Dedifferentiated amniotic fluid mesenchymal stem cell (primary cell): ENCODE results near the gene KLRG1.

Experiments used
- DNase-seq: peaks from one replicate; pipeline ENCODE4 v3.0.0-alpha.2; 2016; ENCODE audit errors: extremely low spot score

The KLRG1 gene

GRCh38 chr12:8985213-8985754, 4.1 kb upstream of the KLRG1 start:
- no peak for DNase-seq

DNA sequence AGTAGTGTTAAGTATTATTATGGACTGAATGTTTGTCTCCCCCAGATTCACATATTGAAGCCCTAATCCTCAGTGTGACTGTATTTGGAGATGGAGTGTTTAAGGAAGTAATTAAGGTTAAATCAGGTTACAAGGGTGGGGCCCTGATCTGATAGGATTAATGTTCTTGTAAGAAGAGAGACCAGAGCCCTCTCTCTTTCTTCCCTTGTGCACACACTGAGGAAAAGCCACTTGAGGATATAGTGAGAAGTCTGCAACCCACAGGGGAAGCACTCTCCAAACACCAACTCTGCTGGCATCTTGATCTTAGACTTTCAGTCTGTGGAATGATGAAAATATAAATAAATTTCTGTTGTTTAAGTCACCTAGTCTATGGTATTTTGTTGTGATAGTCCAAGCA, 2.2 kb upstream of the KLRG1 start:
- DNase-seq = no peak

DNA sequence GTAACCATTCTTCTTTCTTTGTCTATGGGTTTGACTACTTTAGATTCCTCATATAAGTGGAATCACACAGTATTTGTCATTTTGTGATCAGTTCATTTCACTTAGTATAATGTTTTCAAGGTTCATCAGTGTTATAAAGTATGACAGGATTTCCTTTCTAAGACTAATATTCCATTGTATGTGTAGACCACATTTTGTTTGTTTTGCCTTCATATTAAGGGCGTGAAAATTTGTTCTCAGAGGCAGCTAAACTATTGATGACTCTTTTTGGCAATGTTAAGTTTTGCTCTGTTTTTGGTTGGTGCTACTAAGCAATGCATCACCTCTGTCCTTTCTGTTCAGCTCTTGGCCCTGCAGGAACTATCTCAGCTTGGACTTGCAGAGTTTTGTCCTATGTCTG, 1.7 kb upstream of the KLRG1 start:
- no peak for DNase-seq

- no peak for DNase-seq
Measured at GRCh38 chr12:8991371-8992345, 2.3 kb downstream of the KLRG1 start.

GRCh38 chr12:8993827-8994226, 4.5 kb downstream of the KLRG1 start:
- DNase-seq = no peak

DNA sequence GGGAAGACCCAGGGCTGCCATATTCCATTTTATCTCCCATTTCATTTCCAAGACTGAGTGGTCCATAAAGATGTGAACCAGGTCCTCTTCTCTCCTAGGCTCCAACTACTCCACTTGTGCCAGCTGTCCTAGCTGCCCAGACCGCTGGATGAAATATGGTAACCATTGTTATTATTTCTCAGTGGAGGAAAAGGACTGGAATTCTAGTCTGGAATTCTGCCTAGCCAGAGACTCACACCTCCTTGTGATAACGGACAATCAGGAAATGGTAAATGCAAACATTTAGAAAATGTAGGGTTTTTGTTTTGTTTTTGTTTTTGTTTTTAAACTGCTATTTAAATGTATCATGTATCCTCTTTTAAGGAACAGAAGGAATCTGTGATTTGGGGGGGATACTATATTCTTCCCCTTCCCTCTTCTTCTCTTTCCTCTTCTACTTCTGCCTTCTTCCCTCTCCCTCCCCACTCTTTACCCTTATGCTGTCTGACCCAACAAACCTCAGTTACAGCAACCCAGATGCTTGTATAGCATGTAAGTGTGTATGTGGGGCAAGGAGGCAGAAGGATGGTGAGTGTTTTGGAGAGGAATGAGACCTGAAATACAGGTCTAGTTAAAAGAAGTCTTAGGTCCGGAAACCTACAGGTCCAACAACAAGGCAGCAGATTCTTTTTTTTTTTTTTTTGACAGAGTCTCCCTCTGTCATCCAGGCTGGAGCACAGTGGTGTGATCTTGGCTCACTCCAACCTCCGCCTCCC, 5.9 kb downstream of the KLRG1 start:
- DNase-seq = no peak

GRCh38 chr12:8996682-8997405, 7.5 kb downstream of the KLRG1 start:
- DNase-seq = no peak

DNA sequence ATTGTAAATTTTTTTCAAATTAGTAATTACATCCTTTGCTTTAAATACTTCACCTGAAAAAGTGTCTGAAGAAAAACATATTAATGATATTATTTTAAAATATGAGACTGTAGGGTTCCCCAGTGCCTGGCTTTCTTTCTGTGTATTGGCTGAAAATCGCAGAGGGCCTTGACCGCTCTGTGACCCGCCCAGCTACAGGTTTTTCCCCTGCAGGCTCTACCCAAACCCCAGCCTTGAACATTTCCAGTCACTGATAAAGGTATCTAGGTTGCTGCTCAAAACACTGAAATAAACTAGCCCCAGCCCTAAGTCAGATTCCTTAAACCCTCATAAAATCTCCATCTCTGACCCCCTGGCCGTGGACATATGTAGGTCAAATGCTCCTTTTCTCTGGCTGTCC, 11.9 kb downstream of the KLRG1 start:
- DNase-seq = no peak

DNA sequence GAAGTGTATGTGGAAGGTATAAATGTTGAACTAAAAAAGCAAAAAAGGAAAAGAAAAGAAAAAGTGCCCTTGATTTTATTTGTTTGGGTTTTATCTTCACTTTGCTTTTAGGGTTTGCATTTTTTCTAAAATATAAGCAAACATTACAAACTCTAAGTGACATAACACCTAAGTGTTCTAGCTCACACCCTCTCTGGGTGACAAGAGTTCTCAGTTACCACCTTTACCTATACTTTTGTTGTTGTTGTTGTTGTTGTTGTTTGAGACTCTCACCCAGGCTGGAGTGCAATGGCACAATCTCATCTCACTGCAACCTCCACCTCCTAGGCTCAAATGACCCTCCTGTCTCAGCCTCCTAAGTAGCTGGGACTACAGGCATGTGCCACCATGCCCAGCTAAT, 13.0 kb downstream of the KLRG1 start:
- no peak for DNase-seq

DNA sequence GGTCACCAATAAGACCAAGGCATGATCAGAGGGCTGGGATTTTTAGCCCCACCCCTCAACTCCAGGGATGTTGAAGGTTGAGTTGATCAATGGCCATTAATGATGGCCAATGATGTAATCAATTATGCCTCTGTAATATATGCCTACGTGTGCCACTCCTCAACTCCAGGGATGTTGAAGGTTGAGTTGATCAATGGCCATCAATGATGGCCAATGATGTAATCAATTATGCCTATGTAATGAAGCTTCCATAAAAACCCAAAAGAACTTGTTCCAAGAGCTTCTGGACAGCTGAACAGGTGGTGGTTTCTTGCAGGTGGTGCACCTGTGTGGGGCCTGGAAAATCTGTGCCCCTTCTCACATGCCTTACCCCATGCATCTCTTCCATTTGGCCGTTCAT, 33.2 kb downstream of the KLRG1 start:
- no peak for DNase-seq

DNA sequence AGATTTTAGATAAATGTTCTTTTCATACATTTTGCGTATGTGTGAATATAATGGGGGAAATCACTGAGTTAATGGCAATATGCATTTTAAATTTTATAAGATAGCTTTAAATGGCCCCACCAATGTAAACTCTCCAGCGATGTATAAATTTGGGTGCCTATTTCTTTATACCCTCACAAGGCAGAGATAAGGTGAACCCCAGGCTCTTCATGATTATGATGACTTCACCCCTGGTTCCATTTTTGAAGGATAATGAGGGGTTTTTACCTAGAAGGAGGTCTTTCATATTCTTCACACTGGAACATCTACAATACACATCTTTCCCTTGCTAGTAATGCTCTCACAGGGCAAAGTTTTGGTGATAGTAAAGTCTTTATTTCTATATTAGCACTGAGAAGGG, 35.2 kb downstream of the KLRG1 start:
- no peak for DNase-seq

- no peak for DNase-seq
Measured at GRCh38 chr12:9027161-9028059, 38.1 kb downstream of the KLRG1 start.

DNA sequence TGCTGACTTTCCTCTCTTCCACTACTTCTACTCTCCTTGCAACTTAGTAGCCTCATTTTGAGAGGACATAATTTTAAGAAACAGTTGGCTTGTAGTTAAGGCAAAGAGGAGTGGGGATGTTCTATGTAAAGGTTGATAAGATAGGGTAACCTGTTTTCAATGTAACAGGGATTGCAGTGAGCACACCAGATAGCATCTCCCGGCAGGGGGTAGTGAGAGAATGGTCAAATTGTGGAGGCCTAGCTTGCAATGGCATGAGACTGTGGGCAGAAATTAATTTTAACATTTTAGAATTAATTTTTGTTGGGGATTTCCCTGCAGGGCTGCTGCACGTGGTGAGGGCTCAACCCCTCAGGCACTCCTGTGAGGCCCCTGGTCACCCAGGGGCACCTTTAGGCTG, 41.4 kb downstream of the KLRG1 start:
- DNase-seq = no peak

DNA sequence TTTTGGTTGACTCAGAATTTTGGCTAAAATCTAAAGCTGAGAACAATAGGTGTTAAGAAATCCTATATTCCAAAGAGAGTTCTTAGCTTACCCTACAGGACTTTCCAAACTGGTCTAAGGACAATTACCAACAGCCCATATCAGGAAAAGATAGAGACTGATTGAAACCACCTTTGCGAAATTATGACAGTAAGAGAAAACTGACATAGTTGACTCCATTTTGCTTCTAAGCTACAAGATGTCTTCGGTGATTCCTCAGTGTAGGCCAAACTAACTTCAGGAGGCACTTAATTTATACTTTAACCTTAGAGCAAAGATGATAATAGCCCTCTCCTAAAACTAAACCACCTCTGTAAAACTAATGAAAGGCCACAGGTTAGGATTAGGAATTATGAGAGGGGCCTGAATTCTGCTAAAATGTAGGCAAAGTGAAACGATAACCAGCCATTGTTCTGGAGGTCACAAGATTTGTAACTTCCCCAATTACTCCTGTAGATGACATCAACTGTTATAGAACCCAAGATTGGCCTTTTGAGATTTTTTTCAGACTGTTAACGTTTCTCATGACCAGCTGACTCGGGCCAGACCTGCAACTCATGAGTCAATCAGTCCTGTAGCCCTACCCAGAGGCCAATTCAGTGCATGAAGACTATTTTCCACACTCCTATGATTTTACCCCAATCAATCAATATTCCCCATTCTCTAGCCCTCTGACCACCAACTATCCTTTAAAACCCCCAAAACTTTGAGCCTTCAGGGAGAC, 43.0 kb downstream of the KLRG1 start:
- no peak for DNase-seq

GRCh38 chr12:9033265-9033887, 44.0 kb downstream of the KLRG1 start:
- DNase-seq = no peak

DNA sequence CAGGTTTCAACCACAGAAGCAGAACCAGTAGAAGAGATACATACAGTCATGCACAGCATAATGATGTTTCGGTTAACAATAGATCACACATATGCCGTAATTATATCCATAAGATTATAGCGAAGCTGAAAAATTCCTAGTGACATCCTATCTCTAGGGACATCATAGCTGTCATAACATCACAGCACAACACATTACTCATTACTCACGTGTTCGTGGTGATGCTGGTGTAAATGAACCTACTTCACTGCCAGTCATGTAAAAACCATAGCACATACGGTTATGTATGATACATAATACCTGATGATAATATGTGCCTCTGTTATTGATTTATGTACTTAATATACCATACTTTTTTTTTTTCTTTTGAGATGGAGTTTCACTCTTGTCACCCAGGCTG, 44.7 kb downstream of the KLRG1 start:
- DNase-seq = no peak

DNA sequence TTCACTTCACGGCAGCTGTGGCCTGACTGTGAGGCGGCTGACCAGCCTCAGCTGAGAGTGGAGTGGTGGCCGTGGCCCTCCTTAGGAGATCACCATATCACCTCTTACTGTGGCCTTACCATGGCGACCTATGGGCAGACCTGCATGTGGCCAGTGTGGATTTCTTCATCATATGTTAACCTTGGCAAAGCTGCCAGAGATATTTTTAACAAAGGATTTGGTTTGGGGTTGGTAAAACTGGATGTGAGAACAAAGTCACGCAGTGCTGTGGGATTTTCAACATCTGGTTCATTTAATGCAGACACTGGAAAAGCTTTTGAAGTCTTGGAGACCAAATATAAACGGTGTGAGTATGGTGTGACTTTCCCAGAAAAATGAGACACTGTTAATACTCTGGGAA, 46.9 kb downstream of the KLRG1 start:
- no peak for DNase-seq

DNA sequence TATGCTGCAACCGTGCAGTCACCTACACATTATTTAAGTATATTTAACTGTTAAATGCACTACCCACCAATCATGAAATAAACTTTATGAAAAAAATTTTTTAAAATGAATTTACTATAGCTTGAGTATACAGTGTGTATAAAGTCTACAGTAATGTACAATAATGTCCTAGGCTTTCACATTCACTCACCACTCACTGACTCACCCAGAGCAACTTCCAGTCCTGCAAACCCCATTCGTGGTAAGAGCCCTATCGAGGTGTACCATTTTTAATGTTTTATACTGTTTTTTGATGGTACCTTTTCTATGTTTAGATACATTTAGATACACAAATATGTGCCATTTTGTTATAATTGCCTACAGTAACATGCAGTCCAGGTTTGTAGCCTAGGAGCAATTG, 48.1 kb downstream of the KLRG1 start:
- DNase-seq = no peak

DNA sequence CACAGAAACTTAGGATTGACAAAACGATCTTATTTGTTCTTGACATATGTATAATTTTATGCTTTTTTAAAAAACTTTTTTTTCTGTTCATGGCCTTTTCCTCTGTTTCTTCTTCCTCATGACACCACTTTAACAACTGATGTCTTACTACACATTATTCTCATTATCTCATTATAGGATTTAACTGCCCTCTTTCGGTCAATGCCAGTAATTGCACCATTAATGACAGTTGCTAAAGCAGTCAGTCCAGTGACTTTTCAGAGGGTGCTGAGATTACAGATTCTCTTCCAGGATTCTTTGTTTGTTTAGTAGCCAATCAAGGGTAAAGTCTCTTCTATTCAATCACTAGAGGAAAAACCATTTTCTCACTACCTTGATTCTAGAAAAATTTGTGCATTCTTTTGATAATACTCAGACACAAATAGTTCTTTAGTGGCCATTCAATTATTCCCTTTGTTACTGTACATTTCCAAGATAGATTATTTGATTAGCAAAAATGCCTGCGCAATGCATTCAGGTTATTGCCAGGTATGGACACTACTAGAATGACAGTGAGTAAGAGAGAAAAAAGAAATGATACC, 50.1 kb downstream of the KLRG1 start:
- peak; percentile 75 for DNase-seq
